ENCODE results near the gene NPHP4.

GRCh38 chr1:5827516-5827915 is 164.7 kb downstream of the NPHP4 start:
- TF ChIP-seq, protein P1, sequence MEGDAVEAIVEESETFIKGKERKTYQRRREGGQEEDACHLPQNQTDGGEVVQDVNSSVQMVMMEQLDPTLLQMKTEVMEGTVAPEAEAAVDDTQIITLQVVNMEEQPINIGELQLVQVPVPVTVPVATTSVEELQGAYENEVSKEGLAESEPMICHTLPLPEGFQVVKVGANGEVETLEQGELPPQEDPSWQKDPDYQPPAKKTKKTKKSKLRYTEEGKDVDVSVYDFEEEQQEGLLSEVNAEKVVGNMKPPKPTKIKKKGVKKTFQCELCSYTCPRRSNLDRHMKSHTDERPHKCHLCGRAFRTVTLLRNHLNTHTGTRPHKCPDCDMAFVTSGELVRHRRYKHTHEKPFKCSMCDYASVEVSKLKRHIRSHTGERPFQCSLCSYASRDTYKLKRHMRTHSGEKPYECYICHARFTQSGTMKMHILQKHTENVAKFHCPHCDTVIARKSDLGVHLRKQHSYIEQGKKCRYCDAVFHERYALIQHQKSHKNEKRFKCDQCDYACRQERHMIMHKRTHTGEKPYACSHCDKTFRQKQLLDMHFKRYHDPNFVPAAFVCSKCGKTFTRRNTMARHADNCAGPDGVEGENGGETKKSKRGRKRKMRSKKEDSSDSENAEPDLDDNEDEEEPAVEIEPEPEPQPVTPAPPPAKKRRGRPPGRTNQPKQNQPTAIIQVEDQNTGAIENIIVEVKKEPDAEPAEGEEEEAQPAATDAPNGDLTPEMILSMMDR (IDR thresholded peaks at IDR 0.05) = no peak
- no peak for TF ChIP-seq POLR2A (IDR thresholded peaks at IDR 0.05)
